Endodermal cell (in vitro differentiated cells): Measurements from ENCODE around the gene FOXD1. TPM values are rescaled to one million over a fixed set of nuclear protein-coding genes. Genes with fewer than 3 reads are reported as not detected.

Experiments
- DNase-seq: peaks from one replicate; pipeline ENCODE4 v3.0.0-alpha.2; 2017
- H3K27ac ChIP-seq: 2 replicates; pipeline ENCODE4 v1.5.1; 2013; ENCODE audit warnings: mild to moderate bottlenecking, low read depth, low read length, moderate library complexity
- H3K27me3 ChIP-seq: 2 replicates; pipeline ENCODE4 v1.6.1; 2013; ENCODE audit warnings: mild to moderate bottlenecking, low read length, moderate library complexity; ENCODE audit not compliant: insufficient read depth, control insufficient read depth, poor library complexity, severe bottlenecking
- H3K36me3 ChIP-seq: 2 replicates; pipeline ENCODE4 v1.7.0; 2013; ENCODE audit warnings: mild to moderate bottlenecking, low read length, moderate library complexity; ENCODE audit not compliant: control insufficient read depth, insufficient read depth
- H3K4me1 ChIP-seq: one replicate; pipeline ENCODE4 v1.7.0; 2013; ENCODE audit warnings: low read length; ENCODE audit not compliant: control insufficient read depth, insufficient read depth
- H3K4me3 ChIP-seq: 2 replicates; pipeline ENCODE4 v1.5.1; 2013; ENCODE audit warnings: mild to moderate bottlenecking, low read length, moderate library complexity
- H3K9ac ChIP-seq: 2 replicates; pipeline ENCODE4 v1.6.1; 2013; ENCODE audit warnings: mild to moderate bottlenecking, low read length, moderate library complexity; ENCODE audit not compliant: poor library complexity, severe bottlenecking; ENCODE audit errors: extremely low read depth
- H3K9me3 ChIP-seq: 2 replicates; pipeline ENCODE4 v1.6.1; 2013; ENCODE audit warnings: mild to moderate bottlenecking, low read length, moderate library complexity; ENCODE audit not compliant: control insufficient read depth
- H3K27ac Mint-ChIP-seq: 2 replicates; pipeline ENCODE4 v1.8.0; 2020; ENCODE audit warnings: mixed read lengths
- H3K27me3 Mint-ChIP-seq: 2 replicates; pipeline ENCODE4 v1.8.0; 2021; ENCODE audit warnings: mild to moderate bottlenecking, mixed read lengths; ENCODE audit not compliant: insufficient read depth
- H3K36me3 Mint-ChIP-seq: 2 replicates; pipeline ENCODE4 v1.8.0; 2020; ENCODE audit warnings: low read depth, mixed read lengths
- H3K4me1 Mint-ChIP-seq: 2 replicates; pipeline ENCODE4 v1.8.0; 2020; ENCODE audit warnings: mixed read lengths
- H3K4me3 Mint-ChIP-seq: 2 replicates; pipeline ENCODE4 v1.8.0; 2020; ENCODE audit warnings: mild to moderate bottlenecking, moderate library complexity, mixed read lengths
- H3K9me3 Mint-ChIP-seq: 2 replicates; pipeline ENCODE4 v1.8.0; 2020; ENCODE audit warnings: mild to moderate bottlenecking, mixed read lengths
- CTCF ChIP-seq: fragments of 200-600 bp; sonication (generic); conservative IDR thresholded peaks from 2 replicates; pipeline ENCODE4 v1.5.0; 2021; ENCODE audit warnings: antibody characterized with exemption, mild to moderate bottlenecking
- WGBS, 2 experiments: methylation state at CpG; one replicate each; pipeline versions ENCODE4 v1.1.5 to v1.1.7; 2013; ENCODE audit warnings: missing lambda C conversion rate in 2 of 2, mixed read lengths in 1 of 2; ENCODE audit not compliant: insufficient coverage in 1 of 2, insufficient read length in 1 of 2; 5-methylcytosine and 5-hydroxymethylcytosine counted together
- long read RNA-seq, 4 experiments: library from polyadenylated mRNA in 2 of 4; library from RNA in 1 of 4; library from capped mRNA in 1 of 4; stranded (forward) in 3 of 4; unstranded in 1 of 4; transcript quantifications; one replicate each; pipeline ENCODE4 v2.0.0, GENCODE V29; 2020 to 2021; ENCODE audit warnings: inconsistent platforms in 1 of 4
- polyA plus RNA-seq, 2 experiments: library from polyadenylated mRNA; stranded (reverse); fragments of 50-300 nt; gene quantifications; one replicate each; pipeline ENCODE4 v1.2.3, GENCODE V29; 2013
- total RNA-seq, 2 donors: library from RNA; stranded (reverse); fragmentation: NEBNext Ultra II Directional in 1 of 2; extraction: Animal tissue kit (Norgen Biotek cat#: 25700) in 1 of 2; gene quantifications; 2 replicates in 1 of 2; 3 replicates in 1 of 2; pipeline ENCODE4 v1.2.1, GENCODE V29; 2021

FOXD1 gene
- under 1 TPM; 0.29 to 0.59 TPM for total RNA-seq
- 0.64 TPM for polyA plus RNA-seq (2013, experiment 1 of 2)
- polyA plus RNA-seq (2013, experiment 2 of 2): 0.79 TPM
- long read RNA-seq, experiment 1: 0 reads
- long read RNA-seq, experiment 2: 0 reads
- long read RNA-seq, experiment 3: 0 reads
- long read RNA-seq, experiment 4: 0 reads

DNA sequence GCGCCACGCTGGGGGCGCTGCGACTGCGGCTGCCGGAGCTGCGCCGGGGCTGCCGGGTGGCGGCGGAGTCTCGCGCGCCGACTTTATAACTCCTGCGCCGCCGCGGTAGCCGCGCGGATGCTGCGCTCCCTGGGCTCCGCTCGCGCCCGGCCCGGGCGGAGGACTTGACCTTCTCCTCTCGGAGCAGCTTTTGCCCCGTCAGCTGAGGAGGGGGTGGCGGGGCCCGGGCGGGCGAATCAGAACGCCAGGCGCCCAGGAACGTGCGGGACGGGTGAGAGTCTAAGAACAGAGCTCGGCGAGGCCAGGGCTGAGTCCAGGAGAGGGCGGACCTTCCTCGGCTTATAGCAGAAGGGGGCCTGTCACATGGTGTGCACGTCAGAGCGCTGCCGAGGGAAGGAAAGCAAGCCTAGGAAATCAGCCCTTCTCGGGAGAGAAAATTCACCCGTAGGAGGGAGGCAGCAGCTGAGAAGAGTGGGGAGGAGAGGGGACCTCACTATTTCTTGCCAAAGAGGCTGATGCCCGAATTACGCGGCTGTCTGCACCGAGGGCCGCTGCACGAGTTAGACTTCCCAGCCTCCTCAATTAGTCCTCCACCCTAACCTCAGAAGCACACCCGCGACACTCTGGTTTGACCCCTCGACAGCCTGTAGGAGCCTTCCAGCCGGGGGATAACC is at the start of gene FOXD1:
Gene FOXD1, minus strand, starts transcription at position 315 of the 674 bp plus-strand sequence. CDS start 415 bp downstream, outside the sequence.
- 0% methylated on average over 24 to 59 of the region's 59 CpGs for WGBS, 2 experiments
- no peak for TF ChIP-seq CTCF
- Mint-ChIP-seq H3K4me1 (peaks cover 19% of the 10 kb centered on the region), H3K27ac (no peak within 1 kb of the TSS), H3K9me3 (no peaks in the 10 kb centered on the region), H3K4me3 (peak within 1 kb of the TSS; percentile 50), H3K36me3 (no peaks in the 10 kb centered on the region), H3K27me3 (peaks cover 90% of the 10 kb centered on the region)
- H3K36me3 ChIP-seq: no peaks in the 10 kb centered on the region
- peak within 1 kb of the TSS; percentile 81 for H3K4me3 ChIP-seq
- H3K9ac ChIP-seq: no peak within 1 kb of the TSS
- peaks cover 7% of the 10 kb centered on the region for H3K4me1 ChIP-seq
- H3K27me3 ChIP-seq: peaks cover 90% of the 10 kb centered on the region
- no peak within 1 kb of the TSS for H3K27ac ChIP-seq
- H3K9me3 ChIP-seq: no peaks in the 10 kb centered on the region
- peak; percentile 95 for DNase-seq

DNA sequence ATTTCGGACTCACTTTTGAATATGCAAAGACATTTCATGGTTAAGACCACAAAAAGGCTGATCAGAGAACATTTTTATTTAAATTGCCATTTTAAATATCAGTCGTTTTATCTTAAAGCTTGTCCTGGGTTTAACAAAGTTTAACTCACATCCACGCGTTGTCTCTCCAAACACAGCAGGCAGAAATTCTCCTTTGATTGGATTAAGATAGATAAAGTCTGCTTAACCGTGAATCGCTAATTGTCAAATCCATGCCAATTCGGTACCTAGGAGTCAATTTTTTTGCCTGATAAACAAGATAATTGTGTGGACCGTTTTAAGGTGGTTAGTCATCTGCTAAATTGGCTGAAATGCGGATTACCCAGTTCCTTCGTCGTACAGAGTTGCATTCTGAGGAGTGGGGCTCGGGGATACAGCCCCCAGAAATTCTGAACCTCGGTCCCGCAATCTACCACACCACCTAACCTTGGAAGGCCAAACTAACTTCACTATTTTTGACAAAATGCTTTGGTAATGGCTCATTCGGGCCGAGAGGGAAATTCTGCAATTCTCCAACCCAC is 49.0 kb upstream of the FOXD1 start:
- no peak for TF ChIP-seq CTCF
- Mint-ChIP-seq H3K4me1 (peaks cover 44% of the 10 kb centered on the region), H3K27ac (peak overlapping the region; percentile 98), H3K4me3 (peak overlapping the region; percentile 96), H3K9me3 (no peaks in the 10 kb centered on the region), H3K36me3 (peaks cover 29% of the 10 kb centered on the region), H3K27me3 (peaks cover 10% of the 10 kb centered on the region)
- Histone ChIP-seq H3K9ac (peak overlapping the region; percentile 94), H3K4me3 (peak overlapping the region; percentile 99), H3K4me1 (peaks cover 9% of the 10 kb centered on the region), H3K27ac (peak overlapping the region; percentile 82), H3K27me3 (no peaks in the 10 kb centered on the region), H3K36me3 (peaks cover 30% of the 10 kb centered on the region), H3K9me3 (no peaks in the 10 kb centered on the region)
- WGBS, 2 experiments: 14 to 40% methylated on average over 7 to 16 of the region's 16 CpGs
- DNase-seq: no peak

- Mint-ChIP-seq H3K9me3 (no peaks in the 10 kb centered on the region), H3K4me3 (peak overlapping the region; percentile 96), H3K36me3 (peaks cover 24% of the 10 kb centered on the region), H3K27ac (peak overlapping the region; percentile 98), H3K4me1 (peaks cover 42% of the 10 kb centered on the region), H3K27me3 (peaks cover 12% of the 10 kb centered on the region)
- Histone ChIP-seq H3K27me3 (no peaks in the 10 kb centered on the region), H3K27ac (peak overlapping the region; percentile 7), H3K9ac (no peak overlapping the region), H3K4me3 (peak overlapping the region; percentile 99), H3K4me1 (peaks cover 9% of the 10 kb centered on the region), H3K36me3 (peaks cover 25% of the 10 kb centered on the region), H3K9me3 (no peaks in the 10 kb centered on the region)
- no peak for DNase-seq
- TF ChIP-seq CTCF: peak; percentile 59
- WGBS, 2 experiments: 75% methylated on average over 1 of the region's 1 CpG; no CpG with 5 or more reads in 1 of the 2 experiments
Measured at GRCh38 chr5:73496984-73497457, 48.4 kb upstream of the FOXD1 start.
